ENCODE results near the gene KCNA1. TPM values are rescaled to one million over a fixed set of nuclear protein-coding genes. Genes with fewer than 3 reads are reported as not detected.
"Not testable (repeated sequence)": the region's sequence is repeated elsewhere in the genome, so short reads cannot be mapped to it uniquely, and the experiment has no call there.

The KCNA1 gene
- polyA plus RNA-seq (2013, experiment 1 of 2; ENCODE audit: insufficient read length): 0.30 TPM
- polyA plus RNA-seq (2013, experiment 2 of 2; ENCODE audit: insufficient read length): 0.60 TPM

DNA sequence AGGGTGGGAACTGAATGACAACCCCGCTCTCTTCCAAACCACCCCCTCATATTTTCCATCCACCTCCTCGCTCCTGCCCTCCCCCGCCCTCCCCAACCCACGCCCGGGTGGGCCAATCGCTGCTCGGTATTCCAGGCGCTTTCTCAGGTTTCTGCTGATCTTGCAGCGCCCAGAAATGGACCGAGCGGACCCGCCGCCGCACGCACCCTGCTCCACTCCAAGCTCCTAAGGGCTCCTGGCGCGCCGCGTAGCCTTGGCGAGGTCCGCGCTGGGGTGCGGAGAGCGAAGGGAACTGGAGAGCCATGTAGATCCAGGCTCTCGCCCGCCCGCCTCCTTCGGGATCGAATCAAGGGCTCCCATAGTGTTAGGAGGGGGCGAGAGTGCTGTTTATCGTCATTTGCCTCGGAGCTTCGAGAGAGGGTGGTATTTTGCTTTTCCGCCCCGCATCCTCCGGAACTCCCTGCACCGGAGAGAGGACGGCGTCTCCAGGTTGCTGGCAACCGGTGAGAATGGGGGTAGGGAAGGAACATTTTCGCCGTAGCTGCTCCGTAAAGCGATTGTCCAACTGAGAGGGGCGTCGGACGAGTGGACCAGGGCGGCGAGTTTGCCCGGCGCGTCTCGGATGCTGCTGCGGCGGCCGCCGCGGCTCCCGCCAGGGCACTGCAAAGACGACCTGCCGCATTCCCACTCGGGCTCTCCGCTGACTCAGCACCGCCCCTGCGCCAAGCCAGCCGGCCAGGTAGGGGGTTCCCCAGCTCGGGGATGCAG lies at the start of gene KCNA1:
Gene KCNA1, plus strand, starts transcription at position 172 of the 768 bp plus-strand sequence. CDS start 1,474 bp downstream, outside the sequence.
- DNase-seq: no peak

DNA sequence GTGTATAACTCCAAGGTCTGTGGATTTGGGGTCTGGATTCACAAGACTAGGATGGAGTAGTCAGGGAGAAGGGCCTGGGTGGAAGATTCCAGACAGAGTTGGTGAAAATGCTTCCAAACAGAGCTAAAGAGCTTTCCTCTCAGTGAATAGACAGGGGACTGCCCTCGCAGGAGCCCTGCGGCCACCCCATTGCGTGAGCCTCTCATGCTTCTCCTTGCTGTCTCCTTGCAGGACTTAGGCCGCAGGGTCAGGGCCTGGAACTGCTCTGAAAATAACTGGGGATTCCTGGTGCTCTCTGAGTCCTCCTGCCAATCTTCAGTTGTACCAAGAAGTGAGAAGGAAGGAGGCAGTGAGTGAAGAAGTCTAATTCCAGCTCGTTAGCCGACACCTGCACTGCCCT lies 49.0 kb upstream of the KCNA1 start:
- DNase-seq: no peak

DNA sequence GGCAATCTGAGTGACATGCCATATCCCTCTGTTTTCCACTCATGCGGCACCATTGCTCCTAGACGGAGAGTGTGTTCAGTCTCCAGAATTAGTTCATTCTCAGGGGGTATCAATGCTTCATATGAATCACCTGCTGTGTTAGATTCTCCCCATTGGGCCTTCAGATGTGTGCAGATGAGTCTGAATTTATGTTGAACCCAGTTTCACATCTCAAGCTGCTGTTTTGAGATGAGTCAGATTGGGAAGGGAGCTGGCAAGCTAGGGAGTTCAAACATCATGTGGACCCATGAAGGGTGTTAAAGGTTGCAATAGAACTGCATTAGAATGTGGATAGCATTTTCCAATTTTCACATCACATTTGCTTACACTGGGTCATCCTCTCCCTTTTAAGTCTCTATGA lies 46.9 kb upstream of the KCNA1 start:
- no peak for DNase-seq

DNA sequence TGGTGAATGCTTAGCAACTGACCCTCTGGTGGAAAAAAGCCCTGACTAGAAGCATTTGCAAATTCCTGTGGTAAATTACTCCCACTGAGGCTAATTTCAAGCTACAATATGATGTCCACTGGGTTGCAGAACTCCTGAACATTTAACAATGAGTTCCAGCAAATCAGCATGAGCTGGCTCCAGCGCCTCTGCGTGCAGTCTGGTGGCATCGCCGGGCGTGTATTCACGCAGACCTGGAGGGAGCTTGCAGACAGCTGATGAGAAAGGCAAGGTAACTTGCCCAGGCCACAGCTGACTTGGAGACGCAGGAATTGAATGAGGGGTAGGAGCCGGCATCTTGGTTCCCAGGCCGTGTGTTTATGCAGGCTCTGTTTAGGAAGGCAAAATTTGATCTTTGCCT lies 45.1 kb upstream of the KCNA1 start:
- DNase-seq: no peak

DNA sequence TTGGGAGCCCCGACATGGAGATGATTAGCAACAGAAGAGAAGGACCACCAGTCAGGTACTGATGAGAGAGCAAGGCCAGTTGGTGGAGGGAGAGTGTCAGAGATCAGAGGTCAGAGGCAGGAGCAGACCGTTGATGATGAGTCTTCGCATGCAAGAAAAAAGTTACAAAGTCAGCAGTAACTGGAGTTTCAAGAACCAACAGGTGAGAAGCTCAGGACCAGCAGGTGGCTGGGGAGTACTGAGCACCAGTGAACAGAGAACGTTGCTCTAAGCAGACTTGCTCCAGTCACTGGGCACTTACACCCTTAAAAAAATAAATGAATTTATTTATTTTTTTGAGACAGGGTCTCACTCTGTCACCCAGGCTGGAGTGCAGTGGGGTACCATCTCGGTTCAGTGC lies 44.5 kb upstream of the KCNA1 start:
- no peak for DNase-seq

DNA sequence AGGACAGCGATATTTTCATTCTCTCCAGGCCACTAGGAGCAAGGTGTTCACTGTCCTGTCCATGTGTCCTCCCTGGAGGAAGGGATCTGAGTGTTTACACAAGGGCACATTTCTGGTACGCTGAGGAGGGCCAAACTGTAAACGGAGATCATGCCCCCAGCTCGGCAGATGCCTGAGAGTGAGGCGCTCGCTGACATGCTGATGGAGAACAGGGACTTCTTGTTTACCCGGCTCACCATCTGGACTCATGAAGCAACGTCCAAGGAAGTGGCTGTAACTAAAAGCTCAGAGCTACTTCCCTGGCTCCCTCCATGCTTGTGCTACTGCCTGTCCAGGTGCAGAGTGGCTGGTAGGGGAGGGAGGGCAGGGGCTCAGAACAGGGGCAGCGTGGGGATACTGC lies 43.4 kb upstream of the KCNA1 start:
- no peak for DNase-seq

DNA sequence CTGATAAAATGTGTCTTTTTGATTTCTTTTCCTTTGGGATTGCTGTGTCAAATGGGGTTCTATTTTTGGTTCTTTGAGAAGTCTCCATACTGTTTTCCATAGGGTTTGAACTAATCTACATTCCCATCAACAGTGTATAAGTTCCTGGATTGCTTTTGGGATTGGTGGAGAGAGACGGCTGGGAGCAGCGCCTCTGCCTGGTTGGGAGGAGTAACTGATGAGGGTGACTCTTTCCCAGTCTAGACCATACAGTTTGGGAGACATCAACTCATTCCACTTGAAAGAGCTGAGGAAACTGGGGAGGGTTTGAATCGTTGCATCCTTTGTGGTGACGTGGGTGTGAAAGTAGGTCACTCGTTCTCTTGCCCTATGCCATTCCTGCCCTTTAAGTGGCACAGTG lies 42.3 kb upstream of the KCNA1 start:
- DNase-seq: no peak

DNA sequence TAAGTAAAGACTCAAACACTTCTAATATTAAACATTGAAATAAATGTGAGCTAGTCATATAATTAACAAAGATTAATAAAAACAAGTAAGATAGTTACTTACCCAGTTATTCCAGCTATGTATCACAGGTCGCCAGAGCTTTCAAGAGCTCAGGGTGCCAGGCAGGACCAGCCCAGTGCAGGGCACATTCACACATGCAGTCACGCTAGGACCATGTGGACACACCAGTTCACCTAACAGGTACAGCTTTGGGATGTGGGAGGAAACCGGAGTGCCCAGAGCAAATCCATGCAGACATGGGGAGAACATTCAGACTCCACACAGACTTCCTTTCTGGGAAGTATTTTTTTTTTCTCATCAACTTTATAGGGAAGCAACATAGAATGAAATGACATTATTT lies 39.3 kb upstream of the KCNA1 start:
- no peak for DNase-seq

DNA sequence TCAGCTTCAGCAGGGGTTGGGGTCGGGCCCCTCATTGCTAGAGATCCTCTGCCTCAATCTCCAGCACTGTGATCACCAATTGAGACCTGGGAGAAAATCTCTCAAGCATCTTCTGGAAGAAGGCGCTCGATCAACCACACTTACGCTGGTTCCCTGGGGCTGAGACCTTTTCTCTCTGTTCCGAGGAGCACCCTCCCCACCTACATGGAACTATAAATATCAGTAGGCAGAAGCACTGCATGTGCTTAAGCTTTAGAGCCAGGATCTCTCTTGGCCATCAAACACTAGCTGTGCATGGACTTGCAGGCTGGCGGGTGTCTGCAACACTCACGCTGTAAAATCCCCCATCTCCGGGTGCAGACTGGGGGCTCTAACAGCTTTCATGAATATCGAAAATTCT lies 38.2 kb upstream of the KCNA1 start:
- DNase-seq: no peak

DNA sequence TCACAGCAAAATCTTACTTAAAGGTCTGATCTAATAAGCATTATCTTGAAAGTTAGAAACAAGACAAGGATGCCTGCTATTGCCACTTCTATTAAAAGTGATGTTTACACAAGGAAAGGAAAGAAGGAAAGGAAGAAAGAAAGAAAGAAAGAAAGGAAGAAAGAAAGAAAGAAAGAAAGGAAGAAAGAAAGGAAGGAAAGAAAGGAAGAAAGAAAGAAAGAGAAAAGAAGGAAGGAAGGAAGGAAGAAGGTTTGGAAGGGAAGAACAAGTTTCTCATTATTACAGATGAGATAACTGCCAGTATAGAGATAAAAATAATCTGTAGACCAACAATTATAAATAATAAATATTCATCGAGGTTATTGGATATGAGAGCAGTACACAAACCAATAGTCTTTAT lies 35.8 kb upstream of the KCNA1 start:
- DNase-seq: no peak

DNA sequence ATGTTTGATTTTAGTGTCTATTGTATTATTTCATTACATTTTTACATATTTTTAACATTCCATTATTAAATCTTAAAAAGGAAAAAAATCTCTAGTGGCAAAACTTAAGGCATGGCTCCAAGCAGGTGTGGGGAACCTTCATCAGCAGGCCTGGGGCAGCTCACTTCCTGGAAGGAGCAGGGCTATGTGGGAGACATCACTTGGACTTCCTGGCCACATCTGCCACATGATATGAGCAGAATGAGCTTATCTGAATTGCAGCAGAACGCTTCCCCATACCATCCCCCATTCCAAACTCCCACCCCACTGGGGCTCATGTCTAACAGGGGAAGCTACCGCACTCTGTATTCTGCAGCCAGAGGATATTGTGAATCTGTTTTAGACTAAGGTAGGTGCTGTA lies 35.0 kb upstream of the KCNA1 start:
- no peak for DNase-seq

DNA sequence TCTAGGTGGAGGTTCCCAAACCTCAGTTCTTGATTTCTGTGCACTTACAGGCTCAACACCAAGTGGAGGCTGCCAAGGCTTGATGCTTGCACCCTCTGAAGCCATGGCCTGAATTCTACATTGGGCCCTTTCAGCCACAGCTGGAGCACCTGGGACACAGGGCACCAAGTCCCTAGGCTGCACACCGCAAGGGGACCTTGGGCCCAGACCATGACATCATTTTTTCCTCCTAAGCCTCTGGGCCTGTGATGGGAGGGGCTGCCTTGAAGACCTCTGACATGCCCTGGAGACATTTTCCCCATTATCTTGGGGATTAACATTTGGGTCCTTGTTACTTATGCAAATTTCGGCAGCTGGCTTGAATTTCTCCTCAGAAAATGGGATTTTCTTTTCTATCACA lies 30.2 kb upstream of the KCNA1 start:
- DNase-seq: not testable (repeated sequence)

DNA sequence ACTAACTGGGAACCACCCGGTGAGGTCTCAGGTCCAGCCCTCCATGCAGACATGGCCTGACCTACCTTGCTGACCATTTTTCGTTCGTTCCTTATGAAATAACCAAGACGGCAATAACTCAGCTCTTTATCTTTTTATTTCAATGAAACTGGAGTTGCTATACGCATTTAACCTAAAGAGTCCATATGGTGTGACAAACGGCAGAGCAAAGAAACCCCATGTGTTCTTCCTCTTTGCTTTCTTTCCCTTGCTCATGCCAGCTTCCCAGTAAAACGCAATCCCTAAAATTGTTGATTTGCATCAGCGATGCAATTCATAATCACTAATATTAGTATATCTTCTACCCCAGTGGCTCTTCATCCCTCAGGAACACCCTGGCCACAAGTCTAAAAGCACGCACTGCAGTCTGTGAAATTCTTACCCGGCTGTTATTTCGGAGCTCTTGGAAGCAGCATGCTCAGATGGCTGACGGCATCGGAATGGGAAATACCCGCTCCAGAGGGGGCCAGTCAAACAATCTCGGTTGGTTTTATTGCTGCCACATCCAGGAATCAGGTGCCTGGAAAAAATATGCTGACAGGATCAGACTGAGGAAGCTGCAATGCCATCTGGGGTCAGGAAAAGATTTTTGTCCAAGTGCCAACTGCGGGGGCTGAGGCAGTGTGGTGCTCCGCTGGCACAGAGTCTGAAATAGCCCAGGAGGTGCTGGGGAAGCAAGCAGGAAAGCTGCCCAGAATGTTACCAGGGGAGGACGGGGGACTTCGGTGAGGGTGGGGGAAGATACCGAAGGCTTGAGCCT lies 28.2 kb upstream of the KCNA1 start:
- DNase-seq: no peak

DNA sequence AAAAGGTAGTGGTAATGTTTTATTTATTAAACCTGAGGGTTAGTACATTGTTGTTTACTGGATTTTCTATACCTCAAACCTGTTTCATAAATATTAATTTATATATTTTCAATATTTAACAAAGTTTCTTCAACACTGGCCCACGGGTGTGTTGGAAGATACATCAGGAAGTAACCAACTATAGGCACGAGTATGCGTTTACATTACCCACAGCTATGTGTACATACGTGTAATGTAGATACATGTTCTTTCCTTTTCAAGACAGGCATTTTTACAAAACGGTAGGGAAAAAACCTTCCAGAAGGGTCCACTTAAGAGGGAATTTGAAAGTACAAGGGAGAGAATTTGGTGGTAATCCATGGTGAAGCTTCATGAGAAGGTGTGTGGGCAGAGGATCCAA lies 17.8 kb upstream of the KCNA1 start:
- no peak for DNase-seq

DNA sequence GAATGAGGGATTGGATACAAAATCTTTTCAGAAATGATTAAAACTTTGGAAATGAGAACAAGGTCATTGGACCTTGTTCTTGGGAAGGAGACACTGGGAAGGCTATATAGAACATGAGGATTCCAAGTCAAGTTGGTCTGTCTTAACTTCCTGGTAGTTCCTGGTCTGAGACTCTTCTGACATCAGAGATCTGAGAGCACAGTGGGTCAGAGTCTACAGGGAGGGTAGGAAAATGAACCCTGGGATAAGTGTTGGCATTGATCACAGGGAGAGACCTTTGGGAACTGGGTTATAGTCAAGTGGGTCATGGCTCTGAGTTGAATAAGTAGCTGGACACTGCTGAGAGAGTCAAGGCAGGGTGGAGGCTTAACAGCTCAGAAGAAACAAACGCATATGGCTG lies 17.3 kb upstream of the KCNA1 start:
- DNase-seq: no peak

DNA sequence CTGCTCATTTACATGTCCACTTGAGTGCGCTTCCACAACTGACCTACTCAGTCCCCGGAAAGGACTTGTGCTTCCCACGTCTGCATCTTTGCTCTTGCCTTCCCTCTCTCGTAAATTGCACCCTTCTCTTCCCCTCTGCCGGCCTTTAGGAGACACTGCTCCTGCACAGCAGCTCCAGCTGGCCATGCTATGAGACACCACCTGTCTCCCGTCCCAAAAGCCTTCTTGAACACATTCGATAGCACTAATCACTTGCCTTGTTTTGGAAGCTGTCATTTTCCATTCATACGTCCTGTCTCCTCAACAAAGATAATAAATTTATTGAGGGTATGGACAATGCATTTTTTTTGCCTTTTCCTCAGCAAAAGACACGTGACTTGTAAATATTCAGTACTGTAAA lies 15.7 kb upstream of the KCNA1 start:
- no peak for DNase-seq

DNA sequence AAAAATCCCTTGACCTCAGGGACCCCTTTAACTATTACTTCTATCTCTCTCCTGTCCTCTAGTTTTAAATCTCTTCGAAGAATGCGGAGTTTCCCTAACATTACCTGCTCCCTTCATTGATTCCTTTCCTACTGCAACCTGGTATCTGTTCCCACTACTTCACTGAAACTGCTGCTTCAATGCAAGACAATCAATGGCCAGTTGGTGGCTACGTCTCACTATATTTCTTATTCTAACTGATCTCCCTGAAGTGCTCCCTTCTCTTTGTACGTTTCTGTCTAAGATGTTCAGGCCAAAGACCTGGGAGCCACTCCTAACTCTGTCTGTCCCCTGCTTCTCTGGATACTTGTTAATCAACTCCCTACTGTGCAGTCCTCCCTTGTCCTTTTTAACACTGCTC lies 10.3 kb upstream of the KCNA1 start:
- no peak for DNase-seq

DNA sequence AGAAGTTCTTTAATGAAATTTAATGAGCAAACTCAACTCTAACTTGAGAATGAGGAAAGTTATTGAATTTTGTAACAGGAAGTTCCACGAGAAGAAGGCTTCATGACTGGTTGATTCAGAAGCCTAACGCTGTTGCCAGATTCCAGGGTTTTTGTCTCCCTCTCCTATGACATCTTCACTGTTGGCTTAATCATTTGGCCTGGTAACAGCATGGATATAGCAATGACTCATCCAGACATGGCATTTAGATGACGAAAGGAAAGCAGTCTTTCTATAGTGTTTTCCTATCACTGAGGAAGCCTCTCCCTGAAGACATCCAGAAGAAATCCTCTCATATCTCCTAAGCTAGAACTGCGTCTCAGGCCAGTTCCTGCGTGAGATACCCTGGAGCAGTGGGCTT lies 9.4 kb upstream of the KCNA1 start:
- peak; percentile 89 for DNase-seq

DNA sequence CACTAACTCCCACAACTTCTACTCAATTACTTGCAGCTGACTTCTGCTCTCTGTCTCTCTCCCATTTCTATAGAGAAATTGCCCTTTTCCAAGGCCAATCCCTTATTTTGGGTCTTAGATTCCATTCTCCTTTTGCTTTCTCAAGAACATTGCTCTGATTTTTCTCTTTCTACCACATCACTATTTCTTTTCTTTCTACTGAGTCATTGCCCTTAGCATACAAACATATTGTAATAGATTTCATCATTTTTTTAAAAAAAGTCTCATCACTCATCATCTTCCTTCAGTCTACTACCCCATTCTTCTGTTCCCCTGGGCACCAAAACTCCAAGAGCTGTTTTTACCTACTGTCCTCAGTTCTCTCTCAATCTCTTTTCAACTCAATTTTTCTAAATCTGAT lies 4.4 kb upstream of the KCNA1 start:
- peak; percentile 36 for DNase-seq

DNA sequence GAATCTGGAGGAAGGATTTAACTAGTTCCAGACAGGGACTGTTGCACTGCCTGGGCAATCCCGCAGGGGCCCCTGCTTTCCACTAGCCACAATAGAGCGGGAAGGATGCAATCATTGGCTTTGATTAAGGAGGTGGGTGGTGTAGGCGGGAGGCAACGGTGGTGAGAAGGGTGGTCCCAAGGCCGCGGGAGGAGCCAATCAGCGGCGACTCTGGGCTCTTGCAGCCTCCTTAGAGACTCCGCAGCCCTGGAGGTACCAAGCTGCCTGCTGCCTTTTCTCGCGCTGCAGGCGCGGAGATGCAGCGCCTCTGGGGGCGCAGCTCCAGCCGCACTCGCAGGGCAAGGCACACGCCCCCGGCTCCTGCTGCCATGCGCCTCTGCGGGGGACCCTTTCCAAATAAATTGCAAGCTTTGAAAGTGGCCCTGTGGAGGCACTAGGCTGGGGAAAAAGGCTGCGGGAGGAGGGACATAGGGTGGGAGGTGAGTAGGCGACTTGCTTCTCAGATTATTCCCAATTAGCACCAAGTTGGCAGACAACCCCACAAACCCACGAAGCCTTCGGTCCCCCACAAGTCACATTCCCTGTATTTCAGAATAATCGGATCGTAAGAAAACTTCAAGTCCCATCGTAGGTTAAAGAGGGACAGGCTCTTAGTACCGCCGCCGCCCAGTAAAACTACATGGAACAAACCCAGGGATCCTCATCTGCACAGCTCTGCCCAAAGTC lies 858 bp upstream of the KCNA1 start:
- peak; percentile 79 for DNase-seq

DNA sequence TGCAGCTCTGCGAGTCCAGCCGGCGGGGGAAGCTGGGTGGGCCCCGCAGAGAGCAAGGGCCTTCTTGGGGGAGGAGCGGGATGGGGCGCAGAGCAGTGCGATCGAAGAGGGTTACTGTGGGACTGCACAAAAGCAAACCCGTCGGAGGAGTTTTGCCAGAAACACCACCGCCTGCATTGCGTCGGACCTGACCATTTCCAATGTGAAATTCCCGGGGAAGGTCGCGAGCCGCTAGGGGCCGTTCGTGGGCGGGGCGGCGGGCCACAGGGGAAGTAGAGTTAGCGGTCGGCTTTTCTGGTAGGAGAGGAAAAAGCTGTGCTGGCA lies 333 bp upstream of the KCNA1 start:
- DNase-seq: no peak

DNA sequence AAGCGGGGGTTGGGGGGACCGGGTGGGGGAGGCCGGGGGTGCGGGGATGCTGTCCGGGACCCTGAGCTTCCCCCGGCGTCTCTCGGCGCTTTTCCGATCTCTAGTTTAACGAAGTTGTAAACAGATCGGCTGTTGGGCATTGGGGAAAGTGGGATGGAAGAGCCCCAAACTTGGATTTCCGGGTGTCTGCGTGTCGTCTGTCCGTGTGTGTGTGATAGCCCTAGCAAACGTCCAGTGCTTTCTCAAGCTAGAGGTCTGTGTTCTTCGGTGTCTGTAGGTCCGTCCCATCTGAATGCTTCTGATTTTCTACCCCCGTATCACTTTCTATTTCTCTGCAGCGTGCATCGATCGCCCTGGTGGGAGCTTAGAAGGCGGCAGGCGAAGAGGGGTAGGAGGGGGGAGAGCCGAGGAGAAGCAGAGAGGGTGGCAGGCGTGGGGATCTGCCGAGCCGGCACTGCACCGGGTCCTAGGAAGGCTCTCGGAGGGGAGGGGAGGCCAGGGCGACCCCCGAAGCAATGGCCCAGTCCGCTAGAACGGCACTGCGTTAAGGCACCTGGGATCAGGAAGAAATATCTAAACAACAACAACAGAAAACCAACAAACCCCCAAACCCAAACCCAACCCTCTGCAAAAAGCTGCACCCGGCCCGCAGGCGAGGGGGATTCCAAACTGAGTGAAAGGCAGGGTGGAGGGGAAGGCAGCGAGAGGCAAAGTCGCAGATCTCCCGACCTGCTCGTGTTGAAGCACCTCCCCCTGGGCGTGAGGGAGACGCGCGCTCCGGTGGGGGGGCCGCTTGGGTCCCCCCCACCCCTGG lies 1.0 kb downstream of the KCNA1 start:
- no peak for DNase-seq
